ENCODE data around the gene ARHGAP26.

The ARHGAP26 gene

GRCh38 chr5:142969624-142970439 lies 199.7 kb downstream of the ARHGAP26 start:
- Histone ChIP-seq H3K4me3 (ENCODE audit: low read length) (no peak overlapping the region), H3K36me3 (ENCODE audit: insufficient read depth, low read length) (no peaks in the 10 kb centered on the region), H3K9me3 (ENCODE audit: low read length) (no peaks in the 10 kb centered on the region), H2AFZ (ENCODE audit: low read depth, low read length) (no peak overlapping the region), H3K27me3 (ENCODE audit: insufficient read depth, low read length) (no peaks in the 10 kb centered on the region), H3K4me1 (ENCODE audit: insufficient read depth, low read length) (no peaks in the 10 kb centered on the region)

- H3K36me3 ChIP-seq (ENCODE audit: insufficient read depth, low read length): no peaks in the 10 kb centered on the region
- H2AFZ ChIP-seq (ENCODE audit: low read depth, low read length): no peak overlapping the region
- H3K9me3 ChIP-seq (ENCODE audit: low read length): no peaks in the 10 kb centered on the region
- H3K27me3 ChIP-seq (ENCODE audit: insufficient read depth, low read length): no peaks in the 10 kb centered on the region
- no peaks in the 10 kb centered on the region for H3K4me1 ChIP-seq (ENCODE audit: insufficient read depth, low read length)
- no peak overlapping the region for H3K4me3 ChIP-seq (ENCODE audit: low read length)
Measured at GRCh38 chr5:142970440-142971030, 200.4 kb downstream of the ARHGAP26 start.

- Histone ChIP-seq H3K4me1 (ENCODE audit: insufficient read depth, low read length) (no peaks in the 10 kb centered on the region), H3K4me3 (ENCODE audit: low read length) (no peak overlapping the region), H2AFZ (ENCODE audit: low read depth, low read length) (no peak overlapping the region), H3K36me3 (ENCODE audit: insufficient read depth, low read length) (no peaks in the 10 kb centered on the region), H3K27me3 (ENCODE audit: insufficient read depth, low read length) (no peaks in the 10 kb centered on the region), H3K9me3 (ENCODE audit: low read length) (no peaks in the 10 kb centered on the region)
Measured at GRCh38 chr5:142971303-142972013, 201.3 kb downstream of the ARHGAP26 start.

GRCh38 chr5:142972064-142972570 lies 201.9 kb downstream of the ARHGAP26 start:
- Histone ChIP-seq H3K36me3 (ENCODE audit: insufficient read depth, low read length) (no peaks in the 10 kb centered on the region), H3K4me3 (ENCODE audit: low read length) (no peak overlapping the region), H3K9me3 (ENCODE audit: low read length) (no peaks in the 10 kb centered on the region), H3K4me1 (ENCODE audit: insufficient read depth, low read length) (no peaks in the 10 kb centered on the region), H2AFZ (ENCODE audit: low read depth, low read length) (no peak overlapping the region), H3K27me3 (ENCODE audit: insufficient read depth, low read length) (no peaks in the 10 kb centered on the region)

GRCh38 chr5:142973932-142974331 lies 203.8 kb downstream of the ARHGAP26 start:
- no peaks in the 10 kb centered on the region for H3K36me3 ChIP-seq (ENCODE audit: insufficient read depth, low read length)
- H2AFZ ChIP-seq (ENCODE audit: low read depth, low read length): no peak overlapping the region
- no peak overlapping the region for H3K4me3 ChIP-seq (ENCODE audit: low read length)
- no peaks in the 10 kb centered on the region for H3K9me3 ChIP-seq (ENCODE audit: low read length)
- H3K27me3 ChIP-seq (ENCODE audit: insufficient read depth, low read length): no peaks in the 10 kb centered on the region
- no peaks in the 10 kb centered on the region for H3K4me1 ChIP-seq (ENCODE audit: insufficient read depth, low read length)

GRCh38 chr5:142974409-142974808 lies 204.2 kb downstream of the ARHGAP26 start:
- Histone ChIP-seq H3K9me3 (ENCODE audit: low read length) (no peaks in the 10 kb centered on the region), H2AFZ (ENCODE audit: low read depth, low read length) (no peak overlapping the region), H3K27me3 (ENCODE audit: insufficient read depth, low read length) (no peaks in the 10 kb centered on the region)

GRCh38 chr5:142976861-142977260 lies 206.7 kb downstream of the ARHGAP26 start:
- no peaks in the 10 kb centered on the region for H3K27me3 ChIP-seq (ENCODE audit: insufficient read depth, low read length)
- H3K4me1 ChIP-seq (ENCODE audit: insufficient read depth, low read length): no peaks in the 10 kb centered on the region
- H3K9me3 ChIP-seq (ENCODE audit: low read length): no peaks in the 10 kb centered on the region

More at GRCh38 chr5:142974409-142974808, 204.2 kb downstream of the ARHGAP26 start:
- Histone ChIP-seq H3K4me3 (ENCODE audit: low read length) (no peak overlapping the region), H3K36me3 (ENCODE audit: insufficient read depth, low read length) (no peaks in the 10 kb centered on the region), H3K4me1 (ENCODE audit: insufficient read depth, low read length) (no peaks in the 10 kb centered on the region)

GRCh38 chr5:142977363-142978051 lies 207.3 kb downstream of the ARHGAP26 start:
- no peaks in the 10 kb centered on the region for H3K36me3 ChIP-seq (ENCODE audit: insufficient read depth, low read length)
- no peak overlapping the region for H3K4me3 ChIP-seq (ENCODE audit: low read length)
- H2AFZ ChIP-seq (ENCODE audit: low read depth, low read length): no peak overlapping the region
- peaks cover 4% of the 10 kb centered on the region for H3K4me1 ChIP-seq (ENCODE audit: insufficient read depth, low read length)
- no peaks in the 10 kb centered on the region for H3K27me3 ChIP-seq (ENCODE audit: insufficient read depth, low read length)
- H3K9me3 ChIP-seq (ENCODE audit: low read length): no peaks in the 10 kb centered on the region

More at GRCh38 chr5:142976861-142977260, 206.7 kb downstream of the ARHGAP26 start:
- Histone ChIP-seq H2AFZ (ENCODE audit: low read depth, low read length) (no peak overlapping the region), H3K4me3 (ENCODE audit: low read length) (no peak overlapping the region), H3K36me3 (ENCODE audit: insufficient read depth, low read length) (no peaks in the 10 kb centered on the region)

GRCh38 chr5:142978252-142978651 lies 208.1 kb downstream of the ARHGAP26 start:
- H3K36me3 ChIP-seq (ENCODE audit: insufficient read depth, low read length): no peaks in the 10 kb centered on the region
- H2AFZ ChIP-seq (ENCODE audit: low read depth, low read length): no peak overlapping the region
- H3K4me3 ChIP-seq (ENCODE audit: low read length): no peak overlapping the region
- H3K27me3 ChIP-seq (ENCODE audit: insufficient read depth, low read length): no peaks in the 10 kb centered on the region
- H3K9me3 ChIP-seq (ENCODE audit: low read length): no peaks in the 10 kb centered on the region
- peaks cover 8% of the 10 kb centered on the region for H3K4me1 ChIP-seq (ENCODE audit: insufficient read depth, low read length)

- no peaks in the 10 kb centered on the region for H3K36me3 ChIP-seq (ENCODE audit: insufficient read depth, low read length)
- H3K4me3 ChIP-seq (ENCODE audit: low read length): no peak overlapping the region
- peaks cover 8% of the 10 kb centered on the region for H3K4me1 ChIP-seq (ENCODE audit: insufficient read depth, low read length)
- H3K27me3 ChIP-seq (ENCODE audit: insufficient read depth, low read length): no peaks in the 10 kb centered on the region
- H3K9me3 ChIP-seq (ENCODE audit: low read length): no peaks in the 10 kb centered on the region
- no peak overlapping the region for H2AFZ ChIP-seq (ENCODE audit: low read depth, low read length)
Measured at GRCh38 chr5:142978726-142979125, 208.5 kb downstream of the ARHGAP26 start.

GRCh38 chr5:142979636-142980035 lies 209.5 kb downstream of the ARHGAP26 start:
- H3K27me3 ChIP-seq (ENCODE audit: insufficient read depth, low read length): no peaks in the 10 kb centered on the region
- no peak overlapping the region for H2AFZ ChIP-seq (ENCODE audit: low read depth, low read length)
- no peaks in the 10 kb centered on the region for H3K9me3 ChIP-seq (ENCODE audit: low read length)
- no peaks in the 10 kb centered on the region for H3K36me3 ChIP-seq (ENCODE audit: insufficient read depth, low read length)
- no peak overlapping the region for H3K4me3 ChIP-seq (ENCODE audit: low read length)
- H3K4me1 ChIP-seq (ENCODE audit: insufficient read depth, low read length): peaks cover 8% of the 10 kb centered on the region

GRCh38 chr5:142981475-142981874 lies 211.3 kb downstream of the ARHGAP26 start:
- H3K36me3 ChIP-seq (ENCODE audit: insufficient read depth, low read length): no peaks in the 10 kb centered on the region
- H3K27me3 ChIP-seq (ENCODE audit: insufficient read depth, low read length): no peaks in the 10 kb centered on the region
- H3K9me3 ChIP-seq (ENCODE audit: low read length): no peaks in the 10 kb centered on the region
- peaks cover 8% of the 10 kb centered on the region for H3K4me1 ChIP-seq (ENCODE audit: insufficient read depth, low read length)
- H3K4me3 ChIP-seq (ENCODE audit: low read length): no peak overlapping the region
- H2AFZ ChIP-seq (ENCODE audit: low read depth, low read length): no peak overlapping the region
